ENCODE data around the gene GNG7. TPM values are rescaled to one million over a fixed set of nuclear protein-coding genes. Genes with fewer than 3 reads are reported as not detected.

The GNG7 gene
- total RNA-seq, 2 experiments from 2014 or later, result 0.25 to 0.40 TPM

GRCh38 chr19:2732883-2733282 lies 30.4 kb upstream of the GNG7 start:
- no peaks in the 10 kb centered on the region for H3K27me3 Mint-ChIP-seq
- ChIA-PET POLR2A (no interaction called here), CTCF (no interaction called here)
- H3K36me3 Mint-ChIP-seq (ENCODE audit: low read depth), result peaks cover 31% of the 10 kb centered on the region
- no peak overlapping the region for H3K27ac Mint-ChIP-seq
- DNase-seq, result no peak
- no peaks in the 10 kb centered on the region for H3K9me3 Mint-ChIP-seq
- H3K4me3 Mint-ChIP-seq, result no peak overlapping the region
- H3K4me1 Mint-ChIP-seq, result no peaks in the 10 kb centered on the region

DNA sequence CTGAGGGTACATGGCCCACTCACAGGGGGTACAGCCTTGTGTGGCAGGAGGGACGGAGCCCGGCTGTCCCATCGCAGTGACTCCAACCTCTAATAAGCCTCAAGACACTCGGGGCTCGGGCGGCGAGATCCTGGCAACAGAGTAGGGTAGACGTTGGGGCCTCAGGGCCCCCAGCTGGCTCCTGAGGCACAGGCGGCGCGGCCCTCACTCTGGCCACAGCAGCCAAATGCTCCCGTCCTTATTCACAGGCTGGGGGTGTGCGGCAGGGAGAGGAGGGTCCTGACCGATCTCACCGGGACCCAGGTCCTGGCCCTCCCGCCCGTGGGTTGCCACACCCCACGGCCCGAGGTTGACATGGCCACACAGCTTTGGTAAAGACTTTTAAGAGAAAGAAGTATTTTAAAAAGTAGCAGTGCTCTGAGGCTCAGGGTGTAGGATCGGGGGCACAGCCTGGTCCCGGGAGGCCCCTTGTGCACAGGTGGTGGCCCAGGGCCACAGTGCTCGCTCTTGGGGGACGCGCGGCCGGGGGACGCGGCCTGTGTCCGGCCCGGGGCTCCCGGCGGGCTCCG lies 29.7 kb upstream of the GNG7 start:
- H3K4me3 Mint-ChIP-seq, result no peak overlapping the region
- H3K9me3 Mint-ChIP-seq, result no peaks in the 10 kb centered on the region
- H3K27ac Mint-ChIP-seq, result no peak overlapping the region
- H3K4me1 Mint-ChIP-seq, result no peaks in the 10 kb centered on the region
- POLR2A ChIA-PET, result no interaction called here
- no peaks in the 10 kb centered on the region for H3K27me3 Mint-ChIP-seq
- peaks cover 28% of the 10 kb centered on the region for H3K36me3 Mint-ChIP-seq (ENCODE audit: low read depth)
- no peak for DNase-seq
- CTCF ChIA-PET, result no interaction called here

- ChIA-PET POLR2A (no interaction called here), CTCF (no interaction called here)
- no peak for DNase-seq
- no peaks in the 10 kb centered on the region for H3K27me3 Mint-ChIP-seq
- no peak overlapping the region for H3K27ac Mint-ChIP-seq
- H3K9me3 Mint-ChIP-seq, result no peaks in the 10 kb centered on the region
- H3K4me3 Mint-ChIP-seq, result no peak overlapping the region
- no peaks in the 10 kb centered on the region for H3K4me1 Mint-ChIP-seq
- peaks cover 19% of the 10 kb centered on the region for H3K36me3 Mint-ChIP-seq (ENCODE audit: low read depth)
These were observed 28.9 kb upstream of the GNG7 start for GRCh38 chr19:2731181-2731995.

DNA sequence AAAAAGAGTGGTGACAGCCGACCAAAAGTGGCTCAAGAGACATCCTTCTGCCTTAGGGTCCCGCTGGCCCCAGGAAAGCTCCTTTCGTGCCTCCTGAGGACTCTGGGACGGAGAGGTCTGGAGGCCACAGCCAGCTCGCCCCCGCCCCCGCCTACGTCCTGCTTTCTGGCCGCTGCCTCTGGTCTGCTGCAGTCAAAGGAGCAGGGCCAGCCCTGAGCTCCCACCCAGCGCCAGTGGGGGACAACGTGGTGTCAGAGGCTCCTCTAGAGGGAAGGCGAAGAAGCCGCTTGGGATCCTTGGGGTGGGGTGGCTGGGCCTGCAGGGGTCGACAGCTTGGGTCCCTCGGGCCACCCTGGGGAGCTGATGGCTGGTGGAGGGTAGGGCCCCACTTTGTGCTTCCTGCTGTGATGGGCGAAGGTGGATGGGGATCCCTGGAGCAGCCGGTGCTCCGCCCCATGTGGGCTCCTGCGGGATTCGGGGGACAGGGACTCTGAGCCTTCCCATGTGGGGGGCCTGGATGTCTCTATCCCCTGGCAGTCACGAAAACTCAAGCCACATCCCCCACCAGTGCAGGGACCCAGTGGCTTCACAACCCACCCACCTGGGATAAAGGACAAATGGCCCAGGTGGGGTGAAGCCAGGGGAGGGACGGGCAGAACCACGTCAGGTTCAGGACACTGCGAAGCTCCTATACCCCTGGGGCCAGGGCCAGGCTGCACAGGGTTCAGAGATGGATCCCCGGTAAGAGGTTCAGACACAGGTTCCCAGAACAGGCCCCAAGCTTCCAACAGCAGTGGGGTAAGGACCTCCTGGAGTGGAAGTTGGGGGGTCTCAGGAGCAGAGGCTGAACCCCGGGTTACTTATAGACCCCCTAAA lies 27.7 kb upstream of the GNG7 start:
- no peak for DNase-seq
- H3K4me3 Mint-ChIP-seq, result no peak overlapping the region
- H3K27ac Mint-ChIP-seq, result no peak overlapping the region
- ChIA-PET CTCF (interaction anchor here (0.7 kb wide), 1 partner anchor 1168 kb away, joined by 4 read pairs; no protein-coding TSS in a partner anchor), POLR2A (no interaction called here)
- H3K27me3 Mint-ChIP-seq, result peaks cover 2% of the 10 kb centered on the region
- H3K36me3 Mint-ChIP-seq (ENCODE audit: low read depth), result peaks cover 10% of the 10 kb centered on the region
- no peaks in the 10 kb centered on the region for H3K9me3 Mint-ChIP-seq
- no peaks in the 10 kb centered on the region for H3K4me1 Mint-ChIP-seq

- POLR2A ChIA-PET, result no interaction called here
- Mint-ChIP-seq H3K9me3 (no peaks in the 10 kb centered on the region), H3K4me1 (no peaks in the 10 kb centered on the region), H3K27ac (no peak overlapping the region), H3K36me3 (ENCODE audit: low read depth) (peaks cover under 1% of the 10 kb centered on the region), H3K4me3 (no peak overlapping the region), H3K27me3 (peaks cover 6% of the 10 kb centered on the region)
- CTCF ChIA-PET, result no interaction called here
- no peak for DNase-seq
These were observed 26.4 kb upstream of the GNG7 start for GRCh38 chr19:2728783-2729387.

- H3K4me3 Mint-ChIP-seq, result no peak overlapping the region
- no peak overlapping the region for H3K27ac Mint-ChIP-seq
- POLR2A ChIA-PET, result interaction anchor here (0.6 kb wide), 2 partner anchors 25 to 843 kb away, joined by 3 read pairs; no protein-coding TSS in a partner anchor
- DNase-seq, result no peak
- CTCF ChIA-PET, result interaction anchor here (0.6 kb wide), 1 partner anchor 185 kb away, joined by 5 read pairs; no protein-coding TSS in a partner anchor
- H3K36me3 Mint-ChIP-seq (ENCODE audit: low read depth), result no peaks in the 10 kb centered on the region
- no peaks in the 10 kb centered on the region for H3K9me3 Mint-ChIP-seq
- H3K27me3 Mint-ChIP-seq, result peaks cover 6% of the 10 kb centered on the region
- H3K4me1 Mint-ChIP-seq, result no peaks in the 10 kb centered on the region
These were observed 25.1 kb upstream of the GNG7 start for GRCh38 chr19:2727640-2727944.

DNA sequence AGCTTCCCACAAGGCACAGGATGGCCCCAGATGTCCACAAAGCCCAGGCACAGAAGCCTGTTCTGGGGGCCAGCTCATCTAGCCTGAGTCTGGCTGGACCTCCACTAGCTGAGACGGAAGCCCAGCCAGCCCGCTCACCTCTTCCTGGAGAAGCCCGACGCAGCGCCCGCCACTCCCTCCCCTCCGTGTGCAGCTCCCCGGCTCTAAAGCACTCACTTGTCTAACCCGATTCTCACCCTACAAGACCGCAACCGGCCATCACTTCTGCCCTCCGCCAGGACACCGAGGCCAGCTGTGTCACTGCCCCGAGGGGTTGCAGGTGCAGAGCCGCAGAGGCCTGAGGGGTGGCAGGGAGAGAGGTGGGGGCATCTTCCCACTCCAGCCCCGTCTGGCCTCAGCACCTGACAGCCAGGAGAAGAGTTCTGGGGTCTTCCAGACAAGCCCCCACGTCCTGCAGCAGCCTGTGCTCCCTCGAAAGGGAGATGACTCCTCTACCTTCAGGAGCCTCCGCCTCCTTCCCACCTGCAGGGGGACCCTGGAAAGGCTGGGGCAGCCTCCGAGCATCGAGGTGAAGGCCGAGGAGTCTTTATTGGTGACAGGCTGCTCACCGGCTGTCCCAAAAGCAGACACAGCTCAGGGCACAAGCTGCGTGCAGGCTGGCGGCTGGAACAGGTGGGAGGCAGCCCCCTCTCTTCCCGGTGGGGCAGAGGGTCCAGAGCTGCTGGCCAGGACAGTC lies 24.6 kb upstream of the GNG7 start:
- no peak overlapping the region for H3K4me3 Mint-ChIP-seq
- no peak for DNase-seq
- no peaks in the 10 kb centered on the region for H3K36me3 Mint-ChIP-seq (ENCODE audit: low read depth)
- ChIA-PET CTCF (interaction anchor here (0.6 kb wide), 1 partner anchor 184 kb away, joined by 5 read pairs; no protein-coding TSS in a partner anchor), POLR2A (interaction anchor here (0.6 kb wide), 2 partner anchors 25 to 843 kb away, joined by 3 read pairs; no protein-coding TSS in a partner anchor)
- no peaks in the 10 kb centered on the region for H3K9me3 Mint-ChIP-seq
- H3K4me1 Mint-ChIP-seq, result no peaks in the 10 kb centered on the region
- peaks cover 10% of the 10 kb centered on the region for H3K27me3 Mint-ChIP-seq
- H3K27ac Mint-ChIP-seq, result no peak overlapping the region

- POLR2A ChIA-PET, result no interaction called here
- DNase-seq, result no peak
- no peaks in the 10 kb centered on the region for H3K36me3 Mint-ChIP-seq (ENCODE audit: low read depth)
- peaks cover 15% of the 10 kb centered on the region for H3K27me3 Mint-ChIP-seq
- no peak overlapping the region for H3K4me3 Mint-ChIP-seq
- no peaks in the 10 kb centered on the region for H3K4me1 Mint-ChIP-seq
- H3K27ac Mint-ChIP-seq, result no peak overlapping the region
- CTCF ChIA-PET, result no interaction called here
- H3K9me3 Mint-ChIP-seq, result no peaks in the 10 kb centered on the region
These were observed 23.8 kb upstream of the GNG7 start for GRCh38 chr19:2726160-2726855.

DNA sequence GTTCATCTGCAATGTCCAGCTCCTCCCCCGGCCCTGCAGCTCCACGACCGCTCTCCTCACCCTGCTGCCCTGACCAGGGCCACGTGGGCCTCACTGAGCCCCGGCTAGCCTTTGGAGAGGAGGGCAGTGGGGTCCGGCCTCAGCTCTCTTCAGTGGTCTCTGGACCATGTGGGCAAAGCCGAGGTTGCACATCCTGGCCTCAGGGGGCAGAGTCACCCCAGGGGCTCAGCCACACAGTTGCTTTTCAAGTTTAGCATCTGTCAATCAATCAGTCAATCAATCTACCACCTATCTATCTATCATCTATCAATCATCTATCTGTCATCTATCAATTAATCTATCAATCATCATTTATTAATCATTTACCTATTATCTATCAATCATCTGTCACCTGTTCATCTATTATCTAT lies 21.7 kb upstream of the GNG7 start:
- Mint-ChIP-seq H3K9me3 (no peaks in the 10 kb centered on the region), H3K4me3 (no peak overlapping the region), H3K27me3 (peaks cover 23% of the 10 kb centered on the region), H3K36me3 (ENCODE audit: low read depth) (no peaks in the 10 kb centered on the region), H3K4me1 (peaks cover 3% of the 10 kb centered on the region), H3K27ac (no peak overlapping the region)
- no peak for DNase-seq
- ChIA-PET CTCF (no interaction called here), POLR2A (no interaction called here)

GRCh38 chr19:2723747-2724146 lies 21.3 kb upstream of the GNG7 start:
- Mint-ChIP-seq H3K27me3 (peaks cover 25% of the 10 kb centered on the region), H3K27ac (no peak overlapping the region), H3K9me3 (no peaks in the 10 kb centered on the region), H3K4me1 (peaks cover 3% of the 10 kb centered on the region), H3K4me3 (no peak overlapping the region), H3K36me3 (ENCODE audit: low read depth) (no peaks in the 10 kb centered on the region)
- DNase-seq, result no peak
- ChIA-PET POLR2A (no interaction called here), CTCF (no interaction called here)

DNA sequence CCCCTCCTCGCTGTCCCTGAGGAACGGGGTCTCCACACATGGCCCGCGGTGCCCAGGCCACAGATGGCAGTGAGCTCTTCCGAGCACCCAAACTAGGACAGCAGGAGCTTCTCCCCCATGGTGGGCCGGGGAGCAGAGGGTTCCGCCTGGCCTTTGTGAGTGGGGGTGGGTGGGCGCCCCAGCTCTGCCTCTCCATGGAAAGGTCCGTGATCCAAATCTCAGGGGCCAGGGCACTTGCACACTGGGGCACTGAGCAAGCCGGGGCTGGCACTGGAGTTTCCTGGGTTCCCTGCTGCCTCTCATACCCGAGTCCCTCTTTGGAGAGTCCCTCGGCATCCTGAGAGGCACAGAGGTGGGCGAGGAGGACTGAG lies 20.8 kb upstream of the GNG7 start:
- POLR2A ChIA-PET, result no interaction called here
- no peak overlapping the region for H3K27ac Mint-ChIP-seq
- H3K9me3 Mint-ChIP-seq, result no peaks in the 10 kb centered on the region
- H3K36me3 Mint-ChIP-seq (ENCODE audit: low read depth), result no peaks in the 10 kb centered on the region
- CTCF ChIA-PET, result no interaction called here
- DNase-seq, result no peak
- H3K4me1 Mint-ChIP-seq, result peaks cover 3% of the 10 kb centered on the region
- no peak overlapping the region for H3K4me3 Mint-ChIP-seq
- H3K27me3 Mint-ChIP-seq, result peaks cover 25% of the 10 kb centered on the region

DNA sequence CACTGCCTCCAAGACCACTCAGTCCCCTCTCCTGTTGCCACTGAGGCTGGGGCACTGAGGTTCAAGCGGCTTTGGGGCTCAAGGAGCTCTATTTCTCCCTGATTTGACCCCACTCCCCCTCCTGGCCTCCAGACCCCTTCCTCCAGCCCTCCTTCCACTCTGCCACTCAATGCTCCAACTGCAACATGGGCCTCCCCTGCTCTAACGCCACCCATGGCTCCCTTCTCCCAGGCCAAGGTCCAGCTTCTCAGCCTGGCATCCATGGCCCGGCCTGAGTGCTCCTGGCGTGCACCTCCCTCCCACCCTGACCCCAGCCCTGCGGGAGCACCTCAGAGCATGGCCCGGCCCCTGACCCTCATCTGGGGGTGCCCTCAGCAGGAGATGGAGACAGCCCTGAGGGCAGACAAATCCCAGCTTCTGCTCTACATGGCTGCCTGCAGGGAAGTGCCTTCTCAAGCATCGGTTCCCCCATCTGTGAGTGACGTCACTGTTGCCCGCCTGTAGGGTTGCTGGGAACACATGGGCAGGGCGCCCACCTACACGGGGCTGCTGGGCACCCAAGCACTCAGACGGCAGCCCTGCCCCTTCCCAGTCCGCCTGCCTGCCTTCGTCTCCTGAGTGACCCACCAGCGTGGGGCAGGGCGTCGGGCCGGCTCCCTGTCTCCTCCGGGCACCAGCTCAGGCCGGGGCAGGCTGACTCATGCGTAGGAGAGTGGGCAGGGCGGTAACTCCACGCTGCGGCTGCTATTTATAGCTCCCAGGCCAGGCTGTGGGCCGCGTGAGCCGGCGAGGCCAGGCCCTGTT lies 20.2 kb upstream of the GNG7 start:
- Mint-ChIP-seq H3K9me3 (no peaks in the 10 kb centered on the region), H3K36me3 (ENCODE audit: low read depth) (no peaks in the 10 kb centered on the region), H3K27me3 (peaks cover 25% of the 10 kb centered on the region), H3K4me1 (peaks cover 3% of the 10 kb centered on the region), H3K4me3 (no peak overlapping the region), H3K27ac (no peak overlapping the region)
- ChIA-PET CTCF (no interaction called here), POLR2A (no interaction called here)
- DNase-seq, result no peak
